ENCODE results near the gene PLXNB3.
A peak's percentile ranks its signal among the peaks of the same experiment; 100 is the strongest.

Gene PLXNB3

DNA sequence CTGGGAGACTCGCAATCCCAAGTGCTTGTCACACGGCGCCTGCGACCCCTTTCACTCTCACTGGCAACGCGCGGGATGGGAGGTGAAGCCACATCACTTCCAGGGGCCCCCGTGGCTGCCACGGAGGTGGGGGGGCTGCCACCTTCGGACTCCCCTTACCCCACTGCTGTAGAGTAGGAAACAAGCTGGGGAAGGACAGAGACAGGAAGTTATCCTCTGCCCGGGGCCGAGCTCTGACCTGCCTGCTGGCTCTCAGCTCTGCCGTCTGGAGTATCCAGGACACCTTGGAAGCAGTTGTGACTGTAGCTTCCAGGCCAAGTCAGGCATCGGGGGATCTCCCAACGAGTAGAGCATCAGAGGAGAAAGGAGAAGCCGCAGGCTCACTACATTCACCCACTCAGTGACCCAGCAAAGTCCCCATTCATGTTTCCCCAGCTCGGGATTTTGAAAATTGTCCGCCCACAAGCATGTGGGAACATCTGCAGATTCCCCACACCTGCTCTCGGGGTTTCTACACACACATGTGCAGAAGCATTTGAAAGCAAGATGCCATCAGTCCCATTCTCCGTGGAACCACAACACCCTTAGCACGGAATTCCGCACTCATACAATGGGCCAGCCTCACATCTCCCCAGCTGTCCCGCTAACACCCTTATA, 55.5 kb downstream of the PLXNB3 start:
- Histone ChIP-seq H3K36me3 (ENCODE audit: insufficient read depth) (no peaks in the 10 kb centered on the region), H3K4me2 (peak overlapping the region; percentile 48), H3K27ac (no peak overlapping the region), H3K4me3 (IDR thresholded peaks at IDR 0.05; ENCODE audit: insufficient read depth, low read depth, low read length) (no peak overlapping the region), H4K20me1 (ENCODE audit: insufficient read depth) (no peaks in the 10 kb centered on the region), H3K9ac (no peak overlapping the region), H2AFZ (ENCODE audit: low read depth) (0 out of 2 replicates have a peak overlapping the region, but pooled peaks have one; percentile 22), H3K4me1 (ENCODE audit: low read depth, poor library complexity, severe bottlenecking) (no peaks in the 10 kb centered on the region), H3K79me2 (ENCODE audit: insufficient read depth, low read depth) (no peaks in the 10 kb centered on the region), H3K27me3 (ENCODE audit: insufficient read depth, low read depth) (peaks cover 45% of the 10 kb centered on the region; the same call in 1 of the 2 replicates)
- TF ChIP-seq, protein P1, sequence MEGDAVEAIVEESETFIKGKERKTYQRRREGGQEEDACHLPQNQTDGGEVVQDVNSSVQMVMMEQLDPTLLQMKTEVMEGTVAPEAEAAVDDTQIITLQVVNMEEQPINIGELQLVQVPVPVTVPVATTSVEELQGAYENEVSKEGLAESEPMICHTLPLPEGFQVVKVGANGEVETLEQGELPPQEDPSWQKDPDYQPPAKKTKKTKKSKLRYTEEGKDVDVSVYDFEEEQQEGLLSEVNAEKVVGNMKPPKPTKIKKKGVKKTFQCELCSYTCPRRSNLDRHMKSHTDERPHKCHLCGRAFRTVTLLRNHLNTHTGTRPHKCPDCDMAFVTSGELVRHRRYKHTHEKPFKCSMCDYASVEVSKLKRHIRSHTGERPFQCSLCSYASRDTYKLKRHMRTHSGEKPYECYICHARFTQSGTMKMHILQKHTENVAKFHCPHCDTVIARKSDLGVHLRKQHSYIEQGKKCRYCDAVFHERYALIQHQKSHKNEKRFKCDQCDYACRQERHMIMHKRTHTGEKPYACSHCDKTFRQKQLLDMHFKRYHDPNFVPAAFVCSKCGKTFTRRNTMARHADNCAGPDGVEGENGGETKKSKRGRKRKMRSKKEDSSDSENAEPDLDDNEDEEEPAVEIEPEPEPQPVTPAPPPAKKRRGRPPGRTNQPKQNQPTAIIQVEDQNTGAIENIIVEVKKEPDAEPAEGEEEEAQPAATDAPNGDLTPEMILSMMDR (conservative IDR thresholded peaks at IDR 0.05; ENCODE audit: low read depth, low read length) = no peak

DNA sequence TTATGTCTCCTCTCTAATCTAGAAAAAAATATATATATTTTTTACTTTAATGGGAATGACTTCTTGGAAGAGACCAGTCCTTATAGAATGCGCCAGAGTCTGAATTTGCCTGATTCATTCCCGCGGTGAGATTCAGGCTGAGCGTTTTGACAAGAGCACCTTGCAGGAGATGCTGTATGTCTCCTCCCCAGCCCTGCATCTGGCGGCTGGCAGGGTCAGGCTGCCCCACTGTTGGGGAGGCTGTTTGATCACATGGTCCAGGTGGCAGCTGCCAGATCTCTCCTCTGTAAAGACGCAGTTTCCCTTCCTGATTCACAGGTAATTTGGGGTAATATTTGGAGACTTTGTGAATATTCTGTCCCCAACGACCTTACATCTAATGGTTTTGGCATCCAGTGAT, 56.6 kb downstream of the PLXNB3 start:
- Histone ChIP-seq H3K79me2 (ENCODE audit: insufficient read depth, low read depth) (no peaks in the 10 kb centered on the region), H4K20me1 (ENCODE audit: insufficient read depth) (no peaks in the 10 kb centered on the region), H3K4me1 (ENCODE audit: low read depth, poor library complexity, severe bottlenecking) (no peaks in the 10 kb centered on the region), H3K27ac (no peak overlapping the region), H3K4me2 (no peak overlapping the region), H2AFZ (ENCODE audit: low read depth) (no peak overlapping the region), H3K36me3 (ENCODE audit: insufficient read depth) (no peaks in the 10 kb centered on the region), H3K27me3 (ENCODE audit: insufficient read depth, low read depth) (peaks cover 46% of the 10 kb centered on the region; the same call in 1 of the 2 replicates), H3K9ac (no peak overlapping the region), H3K4me3 (IDR thresholded peaks at IDR 0.05; ENCODE audit: insufficient read depth, low read depth, low read length) (no peak overlapping the region)
- TF ChIP-seq, protein P1 (conservative IDR thresholded peaks at IDR 0.05; ENCODE audit: low read depth, low read length) = no peak

DNA sequence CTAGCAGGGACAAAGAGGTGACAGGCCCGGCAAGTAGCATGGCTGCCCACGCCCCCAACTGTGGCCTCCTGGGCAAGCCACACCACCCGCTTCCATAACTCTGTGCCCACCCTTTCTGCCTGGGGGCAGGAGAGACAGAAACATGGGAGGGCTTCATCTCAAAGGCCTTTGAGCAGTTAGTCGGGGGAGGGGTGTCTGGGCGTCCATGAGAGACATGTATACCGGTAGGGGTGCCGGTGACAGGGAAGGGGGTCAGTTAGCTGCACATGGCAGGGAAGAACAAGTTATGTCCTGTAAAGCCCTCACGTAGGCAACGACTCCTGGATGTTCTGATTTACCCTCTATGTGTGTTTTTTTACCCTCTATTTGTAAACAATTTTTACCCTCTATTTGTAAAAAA, 57.0 kb downstream of the PLXNB3 start:
- Histone ChIP-seq H3K9ac (no peak overlapping the region), H3K27me3 (ENCODE audit: insufficient read depth, low read depth) (peaks cover 47% of the 10 kb centered on the region; the same call in 1 of the 2 replicates), H3K4me3 (IDR thresholded peaks at IDR 0.05; ENCODE audit: insufficient read depth, low read depth, low read length) (no peak overlapping the region), H3K36me3 (ENCODE audit: insufficient read depth) (no peaks in the 10 kb centered on the region), H4K20me1 (ENCODE audit: insufficient read depth) (no peaks in the 10 kb centered on the region), H3K27ac (no peak overlapping the region), H2AFZ (ENCODE audit: low read depth) (no peak overlapping the region), H3K79me2 (ENCODE audit: insufficient read depth, low read depth) (no peaks in the 10 kb centered on the region), H3K4me1 (ENCODE audit: low read depth, poor library complexity, severe bottlenecking) (no peaks in the 10 kb centered on the region), H3K4me2 (no peak overlapping the region)
- TF ChIP-seq, protein P1 (conservative IDR thresholded peaks at IDR 0.05; ENCODE audit: low read depth, low read length) = no peak

DNA sequence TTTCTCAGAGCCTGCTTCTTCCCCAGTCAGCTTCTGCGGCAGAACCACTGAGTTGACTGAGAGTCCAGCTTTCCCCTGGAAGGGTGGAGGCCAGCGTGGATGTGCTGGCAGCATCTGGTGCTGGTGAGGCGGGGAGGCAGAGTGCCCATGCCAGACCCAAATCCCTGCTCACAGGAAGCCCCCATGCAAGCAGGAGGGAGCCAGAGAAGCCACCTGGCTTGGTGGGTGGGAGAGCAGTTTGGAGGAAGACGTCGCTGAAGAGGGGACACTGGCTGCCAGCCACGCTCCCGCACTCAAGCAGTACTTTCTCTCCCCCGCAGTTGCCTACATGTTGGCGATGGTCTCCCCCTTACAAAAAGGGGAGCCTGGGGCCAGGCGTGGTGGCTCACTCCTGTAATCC, 60.3 kb downstream of the PLXNB3 start:
- Histone ChIP-seq H3K4me1 (ENCODE audit: low read depth, poor library complexity, severe bottlenecking) (no peaks in the 10 kb centered on the region), H3K4me3 (IDR thresholded peaks at IDR 0.05; ENCODE audit: insufficient read depth, low read depth, low read length) (no peak overlapping the region), H3K4me2 (no peak overlapping the region), H3K9ac (no peak overlapping the region), H2AFZ (ENCODE audit: low read depth) (no peak overlapping the region), H3K79me2 (ENCODE audit: insufficient read depth, low read depth) (no peaks in the 10 kb centered on the region), H3K36me3 (ENCODE audit: insufficient read depth) (no peaks in the 10 kb centered on the region), H4K20me1 (ENCODE audit: insufficient read depth) (no peaks in the 10 kb centered on the region), H3K27ac (no peak overlapping the region), H3K27me3 (ENCODE audit: insufficient read depth, low read depth) (peaks cover 38% of the 10 kb centered on the region; the same call in 1 of the 2 replicates)
- TF ChIP-seq, protein P1 (conservative IDR thresholded peaks at IDR 0.05; ENCODE audit: low read depth, low read length) = no peak
